ENCODE measurements around the gene ATP11A. TPM values are rescaled to one million over a fixed set of nuclear protein-coding genes. Genes with fewer than 3 reads are reported as not detected.

ATP11A gene
- total and polyA plus RNA-seq, 10 of the 15 experiments (the other 5 are each of a cell fraction or from before 2014, with no cell fraction given), result 1.4 to 69.6 (median 14.4) TPM

- Histone ChIP-seq H4K20me1 (ENCODE audit: control insufficient read depth, insufficient read depth) (no peaks in the 10 kb centered on the region), H3K27ac (ENCODE audit: control insufficient read depth, insufficient read depth) (no peak overlapping the region), H3K79me2 (ENCODE audit: control insufficient read depth, insufficient read depth, low read length) (no peaks in the 10 kb centered on the region), H3K36me3 (ENCODE audit: control insufficient read depth in 2 of 2, insufficient read depth in 2 of 2, low read length in 1 of 2) (no peaks in the 10 kb centered on the region), H3K9me3 (replicated peaks; ENCODE audit: control insufficient read depth, insufficient read depth, low read length) (no peaks in the 10 kb centered on the region), H3K4me1 (ENCODE audit: control insufficient read depth, insufficient read depth, low read length) (no peaks in the 10 kb centered on the region), H3K4me2 (ENCODE audit: control insufficient read depth, insufficient read depth) (peak overlapping the region; percentile 48; the same call in 1 of the 2 replicates), H3K9ac (ENCODE audit: control insufficient read depth, insufficient read depth, low read length) (no peak overlapping the region), H3K4me3 (no peak overlapping the region), H3K27me3 (replicated peaks in 1 of 2; ENCODE audit: control insufficient read depth in 2 of 2, insufficient read depth in 2 of 2, low read length in 1 of 2) (peaks cover 0 to 3% of the 10 kb centered on the region in 2 experiments; a peak in 3 of 4 replicates), H2AFZ (ENCODE audit: control insufficient read depth, low read depth, low read length) (no peak overlapping the region)
- CTCF ChIA-PET, result no interaction called here
- RAD21 ChIA-PET (ENCODE audit: unreplicated experiment), result interaction anchor here (1.3 kb wide), 1 partner anchor 21 kb away, joined by 3 read pairs; no protein-coding TSS in a partner anchor
- FAIRE-seq (no peak), ATAC-seq (peak; percentile 51), DNase-seq (ENCODE audit: low read depth, low spot score) (no peak)
- TF ChIP-seq SIN3A (IDR thresholded peaks at IDR 0.05; ENCODE audit: low read depth, low read length) (no peak), GABPA (IDR thresholded peaks at IDR 0.05; ENCODE audit: low read depth) (no peak), SREBF2 (IDR thresholded peaks at IDR 0.05; ENCODE audit: low read length) (no peak), MYB (IDR thresholded peaks at IDR 0.05; ENCODE audit: borderline replicate concordance, low read depth, low read length) (no peak), CHD4 (IDR thresholded peaks at IDR 0.05) (no peak), RELA (IDR thresholded peaks at IDR 0.05; ENCODE audit: borderline replicate concordance, partially characterized antibody) (no peak), SMARCA5 (IDR thresholded peaks at IDR 0.05) (no peak), PAX5 (IDR thresholded peaks at IDR 0.05; ENCODE audit: borderline replicate concordance, low read depth, low read length) (no peak), PAX8 (IDR thresholded peaks at IDR 0.05) (no peak), JUND (IDR thresholded peaks at IDR 0.05; ENCODE audit: low read depth, low read length) (no peak), RFX5 (IDR thresholded peaks at IDR 0.05; ENCODE audit: low read depth, low read length) (no peak), BCL11A (IDR thresholded peaks at IDR 0.05; ENCODE audit: low read depth, low read length) (no peak)
- BruUV-seq (replicated peaks), result no TSS peak
- in situ Hi-C loops (cut with MboI) (no loop called here), intact Hi-C loops (cut with micrococcal nuclease; ENCODE audit: unreplicated experiment) (no loop called here)
- SMC1A ChIA-PET (ENCODE audit: uncharacterized antibody, unreplicated experiment), result no interaction called here
- 5% methylated on average over 29 of the region's 36 CpGs for WGBS (ENCODE audit: insufficient coverage, insufficient replicate concordance, low lambda C conversion rate, missing lambda C conversion rate)
- POLR2A ChIA-PET, result no interaction called here
Measured at GRCh38 chr13:112894673-112895481, 205.0 kb downstream of the ATP11A start.

All from GM12878 (cell line).